GM12878 (cell line): ENCODE results near the gene MMP27.

Experiments used
- CTCF ChIP-seq, 3 experiments: IDR thresholded peaks in 2 of 3; conservative IDR thresholded peaks in 1 of 3; 2 replicates each; pipeline ENCODE4 v1.5.1; 2011; ENCODE audit warnings: low read depth in 3 of 3, low read length in 3 of 3, mild to moderate bottlenecking in 3 of 3, control low read depth in 2 of 3, moderate library complexity in 2 of 3, inconsistent platforms in 1 of 3, mixed read lengths in 1 of 3; ENCODE audit not compliant: control insufficient read depth in 2 of 3, insufficient read depth in 1 of 3; ENCODE audit errors: extremely low read depth in 1 of 3
- JUND ChIP-seq: IDR thresholded peaks from 2 replicates; pipeline ENCODE4 v1.6.1; 2012; ENCODE audit warnings: low read depth, mild to moderate bottlenecking, low read length, improper control_type of control experiment, moderate library complexity

- TF ChIP-seq JUND = no peak
- TF ChIP-seq CTCF (IDR thresholded peaks at IDR 0.05 in 2 of 3, conservative IDR thresholded peaks at IDR 0.05 in 1 of 3; ENCODE audit: control insufficient read depth in 2 of 3, extremely low read depth in 1 of 3, insufficient read depth in 1 of 3, low read depth in 3 of 3, low read length in 3 of 3) = no peak
Measured at GRCh38 chr11:102712137-102712536, 6.6 kb upstream of the MMP27 start.
